Thoracic aorta (tissue), 2 donors: ENCODE data around the gene STAU1. TPM values are rescaled to one million over a fixed set of nuclear protein-coding genes. Genes with fewer than 3 reads are reported as not detected.

Experiments used
- ATAC-seq: fragments of 150-250 bp; one replicate; pipeline ENCODE4 v1.8.0; 2017; ENCODE audit warnings: low read depth; ENCODE audit not compliant: insufficient number of reproducible peaks, low FRiP score
- DNase-seq: peaks from one replicate; pipeline ENCODE4 v3.0.0-alpha.2; 2020; ENCODE audit warnings: low spot score
- H3K27ac ChIP-seq, 2 donors: fragments of 200-600 bp; sonication (generic); 1 replicate in 1 of 2; 2 replicates in 1 of 2; pipeline ENCODE4 v1.5.1; 2016; ENCODE audit warnings: mild to moderate bottlenecking in 2 of 2, moderate library complexity in 2 of 2
- H3K27me3 ChIP-seq: fragments of 200-600 bp; sonication (generic); replicated peaks from 2 replicates; pipeline ENCODE4 v1.6.0; 2016; ENCODE audit warnings: mild to moderate bottlenecking; ENCODE audit not compliant: insufficient read depth
- H3K36me3 ChIP-seq: fragments of 200-600 bp; sonication (generic); one replicate; pipeline ENCODE4 v1.5.1; 2016
- H3K4me1 ChIP-seq, 2 donors: fragments of 200-600 bp; sonication (generic); 1 replicate in 1 of 2; 2 replicates in 1 of 2; pipeline versions ENCODE4 v1.5.1 to v1.6.0; 2016; ENCODE audit warnings: low read depth in 2 of 2, mild to moderate bottlenecking in 1 of 2; ENCODE audit not compliant: control insufficient read depth in 1 of 2
- H3K4me3 ChIP-seq: fragments of 200-600 bp; sonication (generic); 2 replicates; pipeline ENCODE4 v1.5.1; 2016; ENCODE audit warnings: mild to moderate bottlenecking
- H3K9me3 ChIP-seq: fragments of 200-600 bp; sonication (generic); 2 replicates; pipeline ENCODE4 v1.5.1; 2016
- total RNA-seq, 2 donors: library from RNA; depleted of rRNA; stranded (reverse); fragments of >200 nt; gene quantifications; one replicate each; pipeline versions ENCODE4 v1.1.0 to v1.2.3, GENCODE V29; 2016
- TF ChIP-seq, protein P1 (sequence below): fragments of 200-600 bp; sonication (generic); IDR thresholded peaks from one replicate; pipeline ENCODE4 v1.5.1; 2019; ENCODE audit warnings: antibody characterized with exemption

The STAU1 gene
- total RNA-seq, 2 donors from 2014 or later, result 54.0 to 94.2 TPM

DNA sequence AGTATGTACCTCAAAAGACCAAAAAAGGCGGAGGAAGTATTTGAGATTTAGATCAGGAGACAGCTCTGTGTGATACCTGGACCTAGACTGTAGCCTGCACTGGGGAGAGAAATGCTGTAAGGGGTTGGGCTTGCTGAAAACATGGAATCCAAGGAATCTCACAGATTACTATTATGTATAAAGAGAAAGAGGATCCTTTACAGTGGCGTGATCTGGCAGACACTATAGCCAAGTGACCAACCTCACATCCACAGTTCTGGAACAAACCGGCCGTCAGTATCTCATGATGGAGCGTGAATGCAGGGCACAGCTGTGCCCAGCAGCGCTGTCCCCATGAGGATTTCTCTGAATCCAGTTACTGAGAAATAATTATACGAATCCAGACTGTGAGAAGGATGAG lies 43.3 kb upstream of the STAU1 start:
- TF ChIP-seq, protein P1, sequence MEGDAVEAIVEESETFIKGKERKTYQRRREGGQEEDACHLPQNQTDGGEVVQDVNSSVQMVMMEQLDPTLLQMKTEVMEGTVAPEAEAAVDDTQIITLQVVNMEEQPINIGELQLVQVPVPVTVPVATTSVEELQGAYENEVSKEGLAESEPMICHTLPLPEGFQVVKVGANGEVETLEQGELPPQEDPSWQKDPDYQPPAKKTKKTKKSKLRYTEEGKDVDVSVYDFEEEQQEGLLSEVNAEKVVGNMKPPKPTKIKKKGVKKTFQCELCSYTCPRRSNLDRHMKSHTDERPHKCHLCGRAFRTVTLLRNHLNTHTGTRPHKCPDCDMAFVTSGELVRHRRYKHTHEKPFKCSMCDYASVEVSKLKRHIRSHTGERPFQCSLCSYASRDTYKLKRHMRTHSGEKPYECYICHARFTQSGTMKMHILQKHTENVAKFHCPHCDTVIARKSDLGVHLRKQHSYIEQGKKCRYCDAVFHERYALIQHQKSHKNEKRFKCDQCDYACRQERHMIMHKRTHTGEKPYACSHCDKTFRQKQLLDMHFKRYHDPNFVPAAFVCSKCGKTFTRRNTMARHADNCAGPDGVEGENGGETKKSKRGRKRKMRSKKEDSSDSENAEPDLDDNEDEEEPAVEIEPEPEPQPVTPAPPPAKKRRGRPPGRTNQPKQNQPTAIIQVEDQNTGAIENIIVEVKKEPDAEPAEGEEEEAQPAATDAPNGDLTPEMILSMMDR, result no peak
- ATAC-seq (no peak), DNase-seq (no peak)
- Histone ChIP-seq H3K9me3 (no peaks in the 10 kb centered on the region), H3K36me3 (peaks cover 68% of the 10 kb centered on the region), H3K4me3 (no peak overlapping the region), H3K27ac (no peak overlapping the region), H3K4me1 (no peaks in the 10 kb centered on the region), H3K27me3 (no peaks in the 10 kb centered on the region)

DNA sequence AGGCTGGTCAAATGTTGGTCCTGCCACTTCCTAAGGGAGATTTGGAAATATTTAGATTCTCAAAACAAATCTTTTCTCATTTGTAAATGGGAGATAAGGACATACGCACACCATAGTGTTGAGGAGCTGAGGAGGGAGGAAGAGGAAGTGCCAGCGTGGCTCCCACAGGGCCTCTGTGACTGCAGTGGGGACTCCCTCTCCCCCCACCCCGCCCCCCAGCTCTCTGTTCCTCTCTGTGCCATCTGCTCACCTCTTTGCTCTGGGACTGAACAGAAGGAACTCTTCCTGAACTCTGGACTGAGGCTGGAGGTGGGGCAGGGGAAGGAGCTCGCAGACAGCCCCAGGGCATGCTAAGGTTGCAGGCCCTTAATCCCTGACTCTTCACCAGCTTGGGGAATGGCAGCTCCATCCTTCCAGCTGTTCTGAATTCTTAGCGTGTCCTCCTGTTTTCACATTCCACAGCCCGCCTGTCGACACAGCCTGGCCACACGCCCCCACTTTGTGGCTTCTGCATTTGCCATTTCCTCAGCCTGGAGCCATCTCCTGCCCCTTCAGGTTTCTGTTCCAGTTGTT lies 42.5 kb upstream of the STAU1 start:
- Histone ChIP-seq H3K4me1 (no peaks in the 10 kb centered on the region), H3K27ac (no peak overlapping the region), H3K27me3 (no peaks in the 10 kb centered on the region), H3K4me3 (no peak overlapping the region), H3K9me3 (no peaks in the 10 kb centered on the region), H3K36me3 (peaks cover 70% of the 10 kb centered on the region)
- no peak for DNase-seq
- TF ChIP-seq, protein P1, result no peak
- ATAC-seq, result no peak

DNA sequence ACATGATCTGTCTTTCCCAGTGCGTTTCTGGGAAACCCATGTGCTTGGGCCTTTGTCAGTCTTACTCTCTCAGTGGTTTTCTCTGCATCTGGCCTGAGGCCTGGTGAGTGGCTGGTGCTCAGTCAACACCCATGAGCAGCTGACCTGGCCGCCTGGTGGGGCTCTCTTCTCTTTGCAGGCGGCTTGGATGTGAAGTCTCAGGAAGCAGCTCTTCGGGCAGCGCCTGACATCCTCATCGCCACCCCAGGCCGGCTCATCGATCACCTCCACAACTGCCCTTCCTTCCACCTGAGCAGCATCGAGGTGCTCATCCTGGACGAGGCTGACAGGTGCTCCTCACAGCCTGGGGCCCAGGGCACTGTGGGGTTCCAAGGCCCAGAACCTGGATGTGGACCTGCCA lies 41.9 kb upstream of the STAU1 start:
- peaks cover 67% of the 10 kb centered on the region for H3K36me3 ChIP-seq
- TF ChIP-seq, protein P1, result no peak
- H3K27me3 ChIP-seq, result no peaks in the 10 kb centered on the region
- H3K27ac ChIP-seq, result no peak overlapping the region
- ATAC-seq (no peak), DNase-seq (no peak)
- H3K9me3 ChIP-seq, result no peaks in the 10 kb centered on the region
- no peak overlapping the region for H3K4me3 ChIP-seq
- no peaks in the 10 kb centered on the region for H3K4me1 ChIP-seq

GRCh38 chr20:49229381-49229780 lies 41.2 kb upstream of the STAU1 start:
- TF ChIP-seq, protein P1, result no peak
- Histone ChIP-seq H3K27ac (no peak overlapping the region), H3K36me3 (peaks cover 68% of the 10 kb centered on the region), H3K9me3 (no peaks in the 10 kb centered on the region), H3K4me1 (no peaks in the 10 kb centered on the region), H3K27me3 (no peaks in the 10 kb centered on the region), H3K4me3 (no peak overlapping the region)
- DNase-seq (no peak), ATAC-seq (no peak)

DNA sequence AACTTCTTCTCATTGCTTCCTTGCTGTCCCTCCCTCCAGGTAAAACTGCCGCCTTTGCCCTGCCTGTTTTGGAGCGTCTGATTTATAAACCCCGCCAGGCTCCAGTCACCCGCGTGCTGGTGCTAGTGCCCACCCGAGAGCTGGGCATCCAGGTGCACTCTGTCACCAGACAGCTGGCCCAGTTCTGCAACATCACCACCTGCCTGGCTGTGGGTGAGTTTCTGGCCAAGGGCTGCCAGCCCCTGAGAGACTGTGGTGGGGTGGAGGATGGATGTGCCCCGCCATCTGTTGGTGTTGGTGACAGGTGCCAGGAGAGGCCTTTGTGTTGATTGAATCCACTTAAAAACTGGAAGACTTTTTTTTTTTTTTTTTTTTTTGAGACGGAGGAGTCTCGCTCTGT lies 40.5 kb upstream of the STAU1 start:
- no peaks in the 10 kb centered on the region for H3K4me1 ChIP-seq
- TF ChIP-seq, protein P1, result no peak
- H3K9me3 ChIP-seq, result no peaks in the 10 kb centered on the region
- H3K27me3 ChIP-seq, result no peaks in the 10 kb centered on the region
- DNase-seq (no peak), ATAC-seq (no peak)
- H3K4me3 ChIP-seq, result no peak overlapping the region
- H3K36me3 ChIP-seq, result peaks cover 67% of the 10 kb centered on the region
- no peak overlapping the region for H3K27ac ChIP-seq
